B cell (primary cell): ENCODE measurements around the gene ABCF1. TPM values are rescaled to one million over a fixed set of nuclear protein-coding genes. Genes with fewer than 3 reads are reported as not detected.

ENCODE experiments used
- ATAC-seq: fragments of 200-7000 bp; cut with Tn5 transposase; one replicate; pipeline ENCODE4 v1.10.0; 2021; ENCODE audit warnings: low read depth, mild to moderate bottlenecking, moderate number of reproducible peaks, moderate library complexity
- CTCF ChIA-PET: fragments of 350-600 bp; sonication (Branson Sonifier 250); formaldehyde crosslinking; loops from one replicate; lab custom pipeline; 2021; ENCODE audit warnings: antibody characterized with exemption, inconsistent platforms; lab: Charles Lee
- POLR2A ChIA-PET: fragments of 350-600 bp; sonication (Branson Sonifier 250); formaldehyde crosslinking; loops from one replicate; lab custom pipeline; 2021; ENCODE audit warnings: antibody characterized with exemption; lab: Charles Lee
- DNase-seq: peaks from one replicate; pipeline ENCODE4 v3.0.0; 2013
- H2AFZ ChIP-seq: 2 replicates; pipeline ENCODE4 v1.6.1; 2012; ENCODE audit warnings: mild to moderate bottlenecking, low read depth, low read length; ENCODE audit not compliant: insufficient read depth, poor library complexity, severe bottlenecking
- H3K27ac ChIP-seq, 2 donors: 1 replicate in 1 of 2; 2 replicates in 1 of 2; pipeline ENCODE4 v1.5.1; 2012 to 2013; ENCODE audit warnings: low read length in 2 of 2, mild to moderate bottlenecking in 2 of 2, moderate library complexity in 1 of 2
- H3K27me3 ChIP-seq, 4 experiments: fragments of 200-600 bp in 1 of 4; sonication (generic) in 1 of 4; replicated peaks in 1 of 4; 1 replicate in 2 of 4; 2 replicates in 2 of 4; pipeline versions ENCODE4 v1.6.1 to v1.7.0; 2013 to 2016; ENCODE audit warnings: low read length in 3 of 4, mild to moderate bottlenecking in 2 of 4, mixed read lengths in 1 of 4, moderate library complexity in 1 of 4; ENCODE audit not compliant: insufficient read depth in 4 of 4, control insufficient read depth in 3 of 4; ENCODE audit errors: control extremely low read depth in 1 of 4
- H3K36me3 ChIP-seq, 2 experiments: replicated peaks in 1 of 2; 1 replicate in 1 of 2; 2 replicates in 1 of 2; pipeline versions ENCODE4 v1.6.1 to v1.7.1; 2013; ENCODE audit warnings: low read length in 1 of 2; ENCODE audit not compliant: insufficient read depth in 2 of 2, control insufficient read depth in 1 of 2; ENCODE audit errors: control extremely low read depth in 1 of 2, extremely low read depth in 1 of 2
- H3K4me1 ChIP-seq, 2 donors: fragments of 200-600 bp in 1 of 2; sonication (generic) in 1 of 2; 1 replicate in 1 of 2; 2 replicates in 1 of 2; pipeline versions ENCODE4 v1.5.1 to v1.6.1; 2013 to 2017; ENCODE audit warnings: low read length in 2 of 2; ENCODE audit not compliant: control insufficient read depth in 2 of 2, insufficient read depth in 2 of 2
- H3K4me2 ChIP-seq: replicated peaks from 2 replicates; pipeline ENCODE3; 2012; ENCODE audit warnings: mild to moderate bottlenecking, low read depth, low read length; ENCODE audit not compliant: poor library complexity, severe bottlenecking
- H3K4me3 ChIP-seq, 5 experiments: fragments of 200-600 bp in 1 of 5; sonication (generic) in 1 of 5; 1 replicate in 3 of 5; 2 replicates in 2 of 5; pipeline versions ENCODE4 v1.5.1 to v1.7.0; 2011 to 2016; ENCODE audit warnings: low read length in 4 of 5, mild to moderate bottlenecking in 4 of 5, low read depth in 2 of 5, control low read depth in 1 of 5, moderate library complexity in 1 of 5; ENCODE audit not compliant: insufficient read depth in 1 of 5; ENCODE audit errors: control extremely low read depth in 1 of 5, extremely low read depth in 1 of 5
- H3K79me2 ChIP-seq: fragments of 200-600 bp; sonication (generic); one replicate; pipeline ENCODE4 v1.6.0; 2016; ENCODE audit warnings: low read length; ENCODE audit not compliant: control insufficient read depth, insufficient read depth
- H3K9ac ChIP-seq: fragments of 200-600 bp; sonication (generic); 2 replicates; pipeline ENCODE4 v1.6.1; 2017; ENCODE audit warnings: mild to moderate bottlenecking, low read length, moderate library complexity
- H3K9me3 ChIP-seq, 3 donors: one replicate each; pipeline versions ENCODE4 v1.6.1 to v1.7.1; 2013; ENCODE audit warnings: low read length in 2 of 3; ENCODE audit not compliant: control insufficient read depth in 2 of 3, insufficient read depth in 1 of 3; ENCODE audit errors: control extremely low read depth in 1 of 3
- H4K20me1 ChIP-seq: 2 replicates; pipeline ENCODE4 v1.6.0; 2012; ENCODE audit warnings: mild to moderate bottlenecking, low read length; ENCODE audit not compliant: insufficient read depth, control insufficient read depth, poor library complexity, severe bottlenecking
- H3K27ac Mint-ChIP-seq: one replicate; pipeline ENCODE4 v1.8.0; 2021; ENCODE audit warnings: mixed read lengths
- H3K27me3 Mint-ChIP-seq: one replicate; pipeline ENCODE4 v1.8.0; 2021; ENCODE audit warnings: mixed read lengths
- H3K4me1 Mint-ChIP-seq: one replicate; pipeline ENCODE4 v1.8.0; 2021; ENCODE audit warnings: mixed read lengths
- H3K4me3 Mint-ChIP-seq: one replicate; pipeline ENCODE4 v1.8.0; 2021; ENCODE audit warnings: mixed read lengths
- H3K9me3 Mint-ChIP-seq: one replicate; pipeline ENCODE4 v1.8.0; 2022; ENCODE audit warnings: mixed read lengths; ENCODE audit not compliant: insufficient read depth
- EZH2 ChIP-seq: IDR thresholded peaks from 2 replicates; pipeline ENCODE4 v1.6.1; 2012; ENCODE audit warnings: borderline replicate concordance, low read depth, mild to moderate bottlenecking, moderate library complexity, low read length; ENCODE audit not compliant: insufficient read depth, poor library complexity, severe bottlenecking
- WGBS: methylation state at CpG from one replicate; pipeline ENCODE4 v1.1.5; 2013; ENCODE audit warnings: missing lambda C conversion rate; ENCODE audit not compliant: insufficient coverage; 5-methylcytosine and 5-hydroxymethylcytosine counted together
- intact Hi-C: fragments of 100-400 bp; cut with micrococcal nuclease; formaldehyde crosslinking; loops from one replicate; pipeline ENCODE4 v1.10.0; 2022
- polyA plus RNA-seq: library from polyadenylated mRNA; depleted of rRNA; stranded (reverse); fragments of >200 nt; gene quantifications from 2 replicates; pipeline ENCODE4 v1.2.3, GENCODE V29; 2012
- total RNA-seq, 2 donors: library from RNA; stranded (reverse); fragments of 120-200 nt in 1 of 2; gene quantifications; 1 replicate in 1 of 2; 2 replicates in 1 of 2; pipeline versions ENCODE4 v1.2.3 to v1.2.4, GENCODE V29; 2013 to 2022
- TF ChIP-seq, protein P1 (sequence below): fragments of 200-600 bp; IDR thresholded peaks from one replicate; pipeline ENCODE4 v1.8.0; 2022; ENCODE audit warnings: antibody characterized with exemption, mild to moderate bottlenecking

ABCF1 gene
- total and polyA plus RNA-seq, 2 donors (not counting 1 experiment from before 2014, with no cell fraction given) = 22.8 to 60.9 TPM

DNA sequence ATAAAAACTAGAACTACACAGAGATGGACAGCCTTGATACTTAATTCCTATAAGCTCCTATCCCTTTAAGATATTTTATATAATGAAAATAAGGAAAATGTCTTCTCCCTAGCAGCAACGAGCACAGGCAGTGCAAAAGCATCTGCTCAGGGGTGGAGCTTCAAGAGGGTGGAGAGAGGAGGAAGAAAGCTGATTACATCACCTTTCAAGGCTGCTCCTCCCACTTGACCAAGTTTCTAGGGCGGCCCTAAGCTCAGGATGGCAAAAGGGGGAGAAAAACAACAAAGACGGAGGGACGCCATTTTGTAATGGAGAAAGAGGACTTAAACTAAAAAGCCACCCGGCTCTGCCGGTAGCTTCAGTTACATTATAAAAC is 43.6 kb downstream of the ABCF1 start:
- Histone ChIP-seq H3K36me3 (peaks cover 4 to 20% of the 10 kb centered on the region in 2 experiments), H3K4me1 (peaks cover 41 to 46% of the 10 kb centered on the region in 2 donors), H2AFZ (peak overlapping the region; percentile 40), H3K9ac (peak overlapping the region; percentile 100), H3K9me3 (no peaks in the 10 kb centered on the region), H4K20me1 (peaks cover 3% of the 10 kb centered on the region), H3K27me3 (no peaks in the 10 kb centered on the region), H3K79me2 (peaks cover 79% of the 10 kb centered on the region), H3K4me3 (peak overlapping the region; percentile 89 to 100 (median 98)), H3K27ac (peak overlapping the region; percentile 99), H3K4me2 (peak overlapping the region; percentile 82)
- ATAC-seq (peak; percentile 52), DNase-seq (peak; percentile 95)
- Mint-ChIP-seq H3K9me3 (no peaks in the 10 kb centered on the region), H3K27ac (peak overlapping the region; percentile 100), H3K27me3 (no peaks in the 10 kb centered on the region), H3K4me3 (peak overlapping the region; percentile 92), H3K4me1 (peaks cover 58% of the 10 kb centered on the region)
- ChIA-PET POLR2A (interaction anchor here (0.6 to 4.0 kb wide), 27 partner anchors 12 to 1730 kb away, joined by 3 to 22 read pairs (median 5); partner anchors contain the start of genes ABCF1, ATAT1, C6orf136 and DHX16), CTCF (interaction anchor here (0.6 to 4.8 kb wide), 18 partner anchors 10 to 1037 kb away, joined by 3 to 41 read pairs (median 4); partner anchors contain the start of genes DHX16 and MDC1)
- TF ChIP-seq, protein P1, sequence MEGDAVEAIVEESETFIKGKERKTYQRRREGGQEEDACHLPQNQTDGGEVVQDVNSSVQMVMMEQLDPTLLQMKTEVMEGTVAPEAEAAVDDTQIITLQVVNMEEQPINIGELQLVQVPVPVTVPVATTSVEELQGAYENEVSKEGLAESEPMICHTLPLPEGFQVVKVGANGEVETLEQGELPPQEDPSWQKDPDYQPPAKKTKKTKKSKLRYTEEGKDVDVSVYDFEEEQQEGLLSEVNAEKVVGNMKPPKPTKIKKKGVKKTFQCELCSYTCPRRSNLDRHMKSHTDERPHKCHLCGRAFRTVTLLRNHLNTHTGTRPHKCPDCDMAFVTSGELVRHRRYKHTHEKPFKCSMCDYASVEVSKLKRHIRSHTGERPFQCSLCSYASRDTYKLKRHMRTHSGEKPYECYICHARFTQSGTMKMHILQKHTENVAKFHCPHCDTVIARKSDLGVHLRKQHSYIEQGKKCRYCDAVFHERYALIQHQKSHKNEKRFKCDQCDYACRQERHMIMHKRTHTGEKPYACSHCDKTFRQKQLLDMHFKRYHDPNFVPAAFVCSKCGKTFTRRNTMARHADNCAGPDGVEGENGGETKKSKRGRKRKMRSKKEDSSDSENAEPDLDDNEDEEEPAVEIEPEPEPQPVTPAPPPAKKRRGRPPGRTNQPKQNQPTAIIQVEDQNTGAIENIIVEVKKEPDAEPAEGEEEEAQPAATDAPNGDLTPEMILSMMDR = no peak
- TF ChIP-seq EZH2 = no peak
- no CpG with 5 or more reads among the region's 6 CpGs for WGBS
- intact Hi-C loops = loop anchor here (2.0 to 10.0 kb wide), 4 partner anchors 18 to 740 kb away; partner anchors contain the start of genes GTF2H4 and HLA-B
